Peyer's patch (tissue), 4 donors: Measurements from ENCODE around the gene NEIL3. TPM values are rescaled to one million over a fixed set of nuclear protein-coding genes. Genes with fewer than 3 reads are reported as not detected.

Experiments
- total RNA-seq, 4 donors: library from RNA; depleted of rRNA; stranded (reverse); fragments of >200 nt; gene quantifications; one replicate each; pipeline ENCODE4 v1.1.0, GENCODE V29; 2016

NEIL3 gene
- total RNA-seq, 4 donors from 2014 or later: 0.76 to 2.5 (median 1.3) TPM

Other genes with a start within 250 kb of the NEIL3 start
- 10 to 100 TPM; 11.2 to 18.8 (median 14.9) TPM for gene AGA, start 132.6 kb downstream of the NEIL3 start, total RNA-seq